Prostate gland (tissue), 2 donors: ENCODE data around the gene TMEM120A.

ENCODE experiments used
- CTCF ChIP-seq, 4 experiments: fragments of 200-600 bp in 2 of 4; fragments of 450-650 bp in 2 of 4; sonication (generic) in 2 of 4; IDR thresholded peaks; 1 replicate in 3 of 4; 2 replicates in 1 of 4; pipeline ENCODE4 v1.5.1; 2016 to 2019; ENCODE audit warnings: antibody characterized with exemption in 4 of 4, mild to moderate bottlenecking in 2 of 4, moderate library complexity in 2 of 4
- POLR2AphosphoS5 ChIP-seq: sonication (generic); formaldehyde crosslinking; IDR thresholded peaks from one replicate; pipeline ENCODE4 v1.6.1; 2017; ENCODE audit warnings: antibody characterized with exemption

- TF ChIP-seq POLR2AphosphoS5: no peak
- TF ChIP-seq CTCF (IDR thresholded peaks at IDR 0.05): no peak
Observed at GRCh38 chr7:75958802-75959543, 35.4 kb downstream of the TMEM120A start.
